ENCODE measurements around the gene DMAC2L. TPM values are rescaled to one million over a fixed set of nuclear protein-coding genes. Genes with fewer than 3 reads are reported as not detected.
"Not testable (repeated sequence)": the region's sequence is repeated elsewhere in the genome, so short reads cannot be mapped to it uniquely, and the experiment has no call there.

Gene DMAC2L
- total and polyA plus RNA-seq, 2 experiments from 2014 or later, result 10.8 to 12.5 TPM

- Histone ChIP-seq H3K4me2 (no peak overlapping the region), H3K27me3 (no peaks in the 10 kb centered on the region), H3K9me2 (replicated peaks; ENCODE audit: insufficient read depth) (no peaks in the 10 kb centered on the region), H3K4me3 (no peak overlapping the region), H3K27ac (no peak overlapping the region), H2AFZ (no peak overlapping the region), H3K4me1 (ENCODE audit: insufficient read depth) (peaks cover 5% of the 10 kb centered on the region), H4K20me1 (ENCODE audit: insufficient read depth, poor library complexity, severe bottlenecking) (no peaks in the 10 kb centered on the region), H3K79me2 (no peaks in the 10 kb centered on the region), H3K9me3 (ENCODE audit: low read depth) (no peaks in the 10 kb centered on the region), H3K36me3 (replicated peaks; ENCODE audit: insufficient read depth, low read depth) (no peaks in the 10 kb centered on the region)
- WGBS (ENCODE audit: low lambda C conversion rate, missing lambda C conversion rate), result 85% methylated on average over 5 of the region's 5 CpGs
- DNase-seq (ENCODE audit: low spot score), result no peak
- TF ChIP-seq EZH2phosphoT487 (IDR thresholded peaks at IDR 0.05; ENCODE audit: low read depth, severe bottlenecking, unreplicated experiment), result no peak
Observed at GRCh38 chr14:50359631-50360030, 47.5 kb downstream of the DMAC2L start.

GRCh38 chr14:50360093-50360492 lies 48.0 kb downstream of the DMAC2L start:
- no peak overlapping the region for H3K4me3 ChIP-seq
- H3K79me2 ChIP-seq, result no peaks in the 10 kb centered on the region
- H3K9me2 ChIP-seq (replicated peaks; ENCODE audit: insufficient read depth), result no peaks in the 10 kb centered on the region
- H4K20me1 ChIP-seq (ENCODE audit: insufficient read depth, poor library complexity, severe bottlenecking), result no peaks in the 10 kb centered on the region
- no peak for DNase-seq (ENCODE audit: low spot score)
- no peaks in the 10 kb centered on the region for H3K27me3 ChIP-seq
- no peak overlapping the region for H3K27ac ChIP-seq
- no peak overlapping the region for H2AFZ ChIP-seq
- no peak for TF ChIP-seq EZH2 (IDR thresholded peaks at IDR 0.05; ENCODE audit: borderline replicate concordance)
- TF ChIP-seq EZH2phosphoT487 (IDR thresholded peaks at IDR 0.05; ENCODE audit: low read depth, severe bottlenecking, unreplicated experiment), result no peak
- TF ChIP-seq CTCF (IDR thresholded peaks at IDR 0.05; ENCODE audit: poor library complexity), result no peak
- H3K4me1 ChIP-seq (ENCODE audit: insufficient read depth), result peaks cover 8% of the 10 kb centered on the region
- 93% methylated on average over 3 of the region's 3 CpGs for whole genome bisulfite sequencing (ENCODE audit: low lambda C conversion rate, missing lambda C conversion rate)
- no peaks in the 10 kb centered on the region for H3K36me3 ChIP-seq (replicated peaks; ENCODE audit: insufficient read depth, low read depth)
- no peaks in the 10 kb centered on the region for H3K9me3 ChIP-seq (ENCODE audit: low read depth)
- H3K4me2 ChIP-seq, result no peak overlapping the region

GRCh38 chr14:50360851-50361250 lies 48.7 kb downstream of the DMAC2L start:
- DNase-seq (ENCODE audit: low spot score), result no peak
- no peaks in the 10 kb centered on the region for H4K20me1 ChIP-seq (ENCODE audit: insufficient read depth, poor library complexity, severe bottlenecking)
- no peak overlapping the region for H2AFZ ChIP-seq
- H3K4me3 ChIP-seq, result no peak overlapping the region
- H3K27me3 ChIP-seq, result no peaks in the 10 kb centered on the region
- no peaks in the 10 kb centered on the region for H3K36me3 ChIP-seq (replicated peaks; ENCODE audit: insufficient read depth, low read depth)
- H3K27ac ChIP-seq, result no peak overlapping the region
- TF ChIP-seq CTCF (IDR thresholded peaks at IDR 0.05; ENCODE audit: poor library complexity) (no peak), EZH2phosphoT487 (IDR thresholded peaks at IDR 0.05; ENCODE audit: low read depth, severe bottlenecking, unreplicated experiment) (no peak), EZH2 (IDR thresholded peaks at IDR 0.05; ENCODE audit: borderline replicate concordance) (no peak)
- H3K79me2 ChIP-seq, result no peaks in the 10 kb centered on the region
- no peaks in the 10 kb centered on the region for H3K9me3 ChIP-seq (ENCODE audit: low read depth)
- H3K9me2 ChIP-seq (replicated peaks; ENCODE audit: insufficient read depth), result no peaks in the 10 kb centered on the region
- peaks cover 10% of the 10 kb centered on the region for H3K4me1 ChIP-seq (ENCODE audit: insufficient read depth)
- WGBS (ENCODE audit: low lambda C conversion rate, missing lambda C conversion rate), result 96% methylated on average over 2 of the region's 2 CpGs
- H3K4me2 ChIP-seq, result no peak overlapping the region

- not testable (repeated sequence) for H3K79me2 ChIP-seq; H4K20me1 ChIP-seq (ENCODE audit: insufficient read depth, poor library complexity, severe bottlenecking); H2AFZ ChIP-seq; H3K27ac ChIP-seq; H3K4me2 ChIP-seq; DNase-seq (ENCODE audit: low spot score); H3K4me3 ChIP-seq; H3K4me1 ChIP-seq (ENCODE audit: insufficient read depth); H3K9me3 ChIP-seq (ENCODE audit: low read depth); H3K36me3 ChIP-seq (replicated peaks; ENCODE audit: insufficient read depth, low read depth); H3K9me2 ChIP-seq (replicated peaks; ENCODE audit: insufficient read depth); H3K27me3 ChIP-seq
- 98% methylated on average over 23 of the region's 36 CpGs for WGBS (ENCODE audit: low lambda C conversion rate, missing lambda C conversion rate)
Observed at GRCh38 chr14:50361473-50362403, 49.6 kb downstream of the DMAC2L start.

Data from hepatocyte (in vitro differentiated cells).